GM21360 (cell line): ENCODE measurements around the gene DPF3.

ENCODE experiments used
- ATAC-seq: cut with Tn5 transposase; IDR thresholded peaks from one replicate; pipeline ENCODE4 v1.9.1; 2021; ENCODE audit warnings: mild to moderate bottlenecking, moderate library complexity; ENCODE audit not compliant: unreplicated experiment

DPF3 gene

GRCh38 chr14:72688990-72689671 lies 204.8 kb downstream of the DPF3 start:
- ATAC-seq: no peak

DNA sequence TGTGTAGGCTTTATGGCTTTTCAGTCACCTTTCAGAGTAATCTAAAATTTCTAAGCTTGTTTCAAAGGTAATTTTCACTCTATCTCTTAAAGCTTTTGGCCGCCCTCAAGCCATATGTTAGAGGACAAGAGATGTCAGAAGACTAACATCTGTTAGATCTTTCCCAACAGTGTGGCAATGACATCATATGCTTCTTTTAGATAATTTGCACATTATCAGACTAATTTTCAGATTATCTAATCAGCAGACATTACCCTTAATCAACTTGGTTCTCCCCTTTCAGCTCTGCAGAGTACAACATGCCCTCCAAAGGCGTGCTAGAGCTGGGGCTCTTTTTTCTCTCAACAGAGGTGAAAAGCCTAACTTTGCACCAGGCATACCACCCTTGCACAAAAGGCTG lies 207.1 kb downstream of the DPF3 start:
- ATAC-seq: no peak

- no peak for ATAC-seq
These were observed 207.8 kb downstream of the DPF3 start for GRCh38 chr14:72686101-72686500.

GRCh38 chr14:72685456-72685855 lies 208.4 kb downstream of the DPF3 start:
- no peak for ATAC-seq

DNA sequence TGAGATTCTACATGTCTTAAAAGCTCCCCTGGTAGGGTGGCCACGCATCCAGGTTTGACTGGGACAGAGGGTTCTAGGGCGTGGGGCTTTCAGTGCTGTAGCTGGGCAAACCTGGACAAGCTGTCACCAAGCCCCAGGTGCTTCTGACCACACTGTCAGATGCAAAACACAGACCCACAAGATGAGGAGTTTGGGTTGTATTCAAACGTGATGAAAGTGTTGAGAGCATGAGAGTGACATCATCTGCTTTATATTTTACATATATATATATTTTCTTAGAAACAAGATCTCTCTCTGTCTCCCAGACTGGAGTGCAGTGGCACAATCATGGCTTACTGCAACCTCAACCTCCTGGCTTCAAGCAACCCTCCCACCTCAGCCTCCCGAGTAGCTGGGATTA lies 210.1 kb downstream of the DPF3 start:
- no peak for ATAC-seq

DNA sequence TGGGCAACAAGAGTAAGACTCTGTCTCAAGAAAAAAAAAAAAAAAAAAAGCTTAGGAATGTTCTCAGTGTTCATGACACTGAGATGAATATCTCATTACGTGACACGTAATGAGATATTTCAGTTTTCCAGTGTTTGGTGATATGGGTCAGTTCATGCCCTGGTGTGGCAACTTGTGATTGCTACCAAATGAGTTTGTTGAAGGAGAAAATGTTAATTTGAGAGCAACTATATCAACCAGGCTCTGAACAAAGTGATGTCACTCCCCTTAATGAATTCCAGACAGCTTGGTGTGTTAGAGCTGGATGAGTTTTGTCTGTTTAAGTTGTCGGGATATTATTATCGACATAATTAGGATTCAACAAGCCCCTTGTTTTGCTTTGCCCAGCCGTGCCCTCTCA lies 211.7 kb downstream of the DPF3 start:
- ATAC-seq: no peak

GRCh38 chr14:72680853-72681640 lies 212.9 kb downstream of the DPF3 start:
- no peak for ATAC-seq

DNA sequence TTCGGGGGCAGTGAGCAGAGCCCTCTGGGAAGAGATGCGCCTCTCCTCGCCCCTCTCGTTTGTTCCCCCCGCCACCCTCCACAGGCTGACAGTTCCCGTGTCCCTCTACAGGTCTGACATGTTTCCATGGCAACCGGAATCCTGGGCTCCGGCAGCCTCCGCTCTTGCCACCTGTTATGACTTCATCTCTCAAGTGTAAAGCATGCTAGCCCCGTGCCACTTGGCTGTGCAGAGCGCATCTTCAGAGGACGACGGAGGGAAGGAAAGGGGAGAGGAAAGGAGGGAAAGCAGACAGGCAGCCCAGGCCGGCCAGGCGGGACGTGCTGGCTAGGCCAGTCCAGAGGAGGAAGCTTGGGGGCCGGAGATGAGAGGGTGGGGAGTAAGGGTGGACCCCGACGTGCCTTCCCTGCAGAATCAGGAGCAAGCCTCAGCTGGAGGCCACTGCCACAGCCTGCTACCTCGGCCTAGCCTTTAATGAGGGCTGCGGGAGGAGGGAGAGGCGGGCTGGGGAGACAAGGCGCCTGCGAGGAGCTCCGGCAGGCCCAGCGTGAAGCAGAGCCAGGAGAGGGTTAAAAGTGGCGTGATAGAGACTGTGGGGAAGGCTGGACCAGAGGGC lies 214.3 kb downstream of the DPF3 start:
- ATAC-seq: no peak

DNA sequence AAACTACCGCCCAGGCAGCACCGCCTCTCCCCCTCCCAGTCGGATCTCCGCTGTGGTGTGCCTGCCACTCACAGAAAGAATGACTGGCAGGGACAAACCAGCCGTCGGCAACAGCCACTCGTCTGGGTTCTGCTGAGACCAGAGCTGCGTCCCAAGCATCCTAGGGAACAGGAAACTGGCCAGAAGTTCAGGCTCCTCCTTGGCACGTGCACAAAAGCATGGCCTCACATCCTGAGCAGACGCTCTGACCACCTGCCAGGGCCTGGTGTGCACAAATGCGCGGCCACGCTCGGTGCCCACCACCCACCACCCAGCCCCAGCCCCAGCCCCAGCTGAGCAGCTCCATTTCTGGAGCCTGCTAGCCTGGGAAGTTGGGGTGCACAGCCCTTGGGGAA lies 214.8 kb downstream of the DPF3 start:
- no peak for ATAC-seq

- no peak for ATAC-seq
These were observed 215.5 kb downstream of the DPF3 start for GRCh38 chr14:72678356-72678755.

DNA sequence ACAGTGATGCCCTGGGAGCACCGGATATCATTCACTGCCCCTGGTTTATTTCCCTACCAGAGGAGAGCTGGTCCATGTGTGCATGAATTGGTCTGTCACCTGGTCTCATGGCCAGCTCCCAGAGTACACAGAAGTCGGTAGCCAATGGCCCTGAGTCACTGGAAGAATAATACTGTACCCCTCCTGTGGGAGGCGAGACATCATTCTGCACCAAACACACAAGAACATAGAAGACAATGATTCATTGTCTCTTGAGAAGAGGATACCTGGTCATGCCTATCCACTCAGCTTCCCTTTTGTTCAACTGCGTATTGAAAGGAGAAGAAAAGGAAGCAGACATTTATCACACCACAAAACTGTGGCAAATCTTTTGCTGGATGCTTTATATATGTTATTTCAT lies 216.2 kb downstream of the DPF3 start:
- ATAC-seq: no peak

- ATAC-seq: no peak
These were observed 218.8 kb downstream of the DPF3 start for GRCh38 chr14:72675126-72675525.

GRCh38 chr14:72673179-72673578 lies 220.7 kb downstream of the DPF3 start:
- no peak for ATAC-seq

DNA sequence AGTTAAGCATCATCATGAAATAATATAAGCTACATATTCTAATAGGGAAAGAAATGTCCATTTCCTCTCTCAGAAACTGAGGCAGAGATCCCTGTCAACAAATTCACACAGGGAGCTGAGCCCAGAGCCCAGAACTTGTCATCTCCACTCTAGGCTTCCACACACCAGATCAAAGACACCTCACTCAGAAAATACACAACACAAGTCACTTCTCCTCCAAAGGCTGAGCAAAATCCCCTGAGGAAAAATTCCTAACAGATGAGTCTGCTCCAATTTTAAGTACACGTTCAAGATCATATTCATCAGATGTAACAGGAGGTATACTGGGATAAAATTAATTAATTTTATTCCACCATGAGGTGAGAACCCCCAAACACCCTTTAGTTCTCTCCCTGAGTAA lies 227.3 kb downstream of the DPF3 start:
- no peak for ATAC-seq

DNA sequence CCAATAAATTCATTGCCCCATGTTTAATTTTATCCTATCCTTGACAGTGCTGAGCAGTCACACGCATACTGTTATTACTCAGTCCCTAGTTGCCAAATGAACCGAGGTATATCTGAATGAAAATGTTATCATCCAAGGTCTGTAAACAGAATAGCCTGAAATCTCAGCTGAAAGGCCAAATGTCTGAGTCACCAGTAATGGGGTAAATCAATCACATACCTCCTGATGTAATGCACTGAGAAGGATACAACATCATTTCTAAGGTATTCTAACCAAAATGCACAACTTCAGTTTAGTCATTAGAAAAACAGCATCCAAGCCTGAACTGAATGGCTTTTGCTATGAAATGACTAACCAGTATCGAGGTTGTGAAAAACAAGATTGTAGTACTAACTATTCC lies 228.6 kb downstream of the DPF3 start:
- ATAC-seq: no peak

DNA sequence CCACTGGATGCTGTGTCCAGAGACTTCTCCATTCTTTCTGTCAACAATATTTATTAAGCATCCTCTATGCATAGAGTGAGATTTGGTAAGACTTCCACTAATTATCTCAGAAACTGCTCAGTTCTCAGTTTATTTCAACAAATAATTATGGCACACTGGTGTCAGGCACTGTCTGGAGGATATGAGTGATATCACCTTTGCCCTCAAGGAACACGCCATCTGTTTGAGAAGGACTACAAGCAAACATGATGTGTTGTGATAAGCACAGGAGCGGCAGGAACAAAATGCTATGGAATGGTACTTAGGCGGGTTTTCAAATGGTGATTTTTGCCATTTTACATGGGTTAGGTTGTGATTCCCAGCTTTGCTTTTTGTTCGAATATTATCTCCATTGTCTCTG lies 229.2 kb downstream of the DPF3 start:
- ATAC-seq: no peak

- ATAC-seq: no peak
These were observed 229.8 kb downstream of the DPF3 start for GRCh38 chr14:72663956-72664650.

DNA sequence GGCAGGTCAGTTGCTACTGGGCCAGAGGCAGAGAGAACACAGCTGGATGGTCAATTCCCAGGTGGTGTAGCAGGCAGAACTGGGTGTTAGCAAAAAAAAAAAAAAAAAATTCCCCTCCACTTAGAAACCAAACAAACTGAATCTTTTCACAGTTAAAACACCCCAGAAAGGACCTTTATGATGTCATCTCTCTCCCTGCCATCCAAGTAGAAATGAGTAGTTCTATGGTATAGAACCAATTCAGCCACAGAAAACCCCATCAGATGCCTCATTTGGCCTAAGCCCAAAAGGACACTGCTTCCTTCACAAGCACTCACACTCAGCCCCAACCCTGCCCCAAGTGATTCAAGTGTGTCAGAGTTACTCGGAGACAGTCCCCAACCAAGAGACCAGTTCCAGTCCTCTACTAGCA lies 230.8 kb downstream of the DPF3 start:
- no peak for ATAC-seq

DNA sequence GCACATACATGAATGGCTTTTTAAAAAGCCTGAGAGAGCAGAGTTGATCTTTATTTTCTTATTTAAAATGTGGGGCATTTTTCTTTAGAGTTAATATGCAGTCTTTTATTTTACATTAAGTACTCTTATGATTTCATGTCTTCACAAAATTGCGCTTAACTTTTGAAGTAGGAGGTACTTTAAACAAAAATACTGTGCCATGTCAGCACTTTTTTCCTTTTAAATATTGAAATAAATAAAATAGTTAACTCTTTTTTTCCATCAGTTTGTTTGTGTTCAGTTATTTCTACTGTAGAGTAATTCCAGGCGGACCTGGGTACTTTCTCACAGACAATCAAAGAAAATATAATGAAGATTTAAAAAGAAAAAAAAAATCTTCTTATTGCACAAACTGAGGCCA lies 231.7 kb downstream of the DPF3 start:
- ATAC-seq: no peak

GRCh38 chr14:72657214-72657921 lies 236.5 kb downstream of the DPF3 start:
- ATAC-seq: no peak

- ATAC-seq: no peak
These were observed 240.9 kb downstream of the DPF3 start for GRCh38 chr14:72653026-72653425.
